A673 (cell line): Measurements from ENCODE around the gene SLBP.

Experiments used
- CTCF ChIP-seq: fragments of 300-800, 200-600 bp; sonication (generic); conservative IDR thresholded peaks from 2 replicates; pipeline ENCODE4 v1.5.1; 2017; ENCODE audit warnings: low read depth, mild to moderate bottlenecking, antibody characterized with exemption, low read length, moderate library complexity, mixed read lengths
- EZH2 ChIP-seq: fragments of 200-600 bp; sonication (generic); IDR thresholded peaks from 2 replicates; pipeline ENCODE4 v1.6.1; 2017; ENCODE audit warnings: borderline replicate concordance, low read depth, mild to moderate bottlenecking, mixed read lengths, antibody characterized with exemption, low read length; ENCODE audit not compliant: poor library complexity, severe bottlenecking

GRCh38 chr4:1666391-1666790 lies 45.7 kb downstream of the SLBP start:
- TF ChIP-seq EZH2: no peak
- TF ChIP-seq CTCF: no peak
